Measurements from ENCODE around the gene PEX5L.

The PEX5L gene

DNA sequence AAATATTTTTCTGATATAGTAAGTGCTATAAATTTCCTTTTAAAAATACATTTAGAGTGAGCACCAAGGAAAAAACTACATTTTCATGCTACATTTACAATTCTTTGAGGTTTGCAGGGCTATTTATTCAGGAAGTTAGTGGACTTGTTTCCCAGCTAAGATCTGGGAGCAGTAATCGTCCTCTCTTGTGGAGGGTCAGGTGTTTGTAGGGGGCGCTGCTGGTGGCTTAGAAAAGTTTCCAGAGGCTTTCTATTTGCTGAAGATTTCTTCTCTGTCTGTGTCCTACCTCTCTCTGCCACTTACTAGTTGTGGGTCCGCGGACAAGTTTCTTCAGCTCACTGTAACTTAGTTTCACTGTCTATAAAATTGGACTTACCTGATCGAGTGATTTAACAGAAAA lies 163.9 kb downstream of the PEX5L start:
- TF ChIP-seq, protein P1, sequence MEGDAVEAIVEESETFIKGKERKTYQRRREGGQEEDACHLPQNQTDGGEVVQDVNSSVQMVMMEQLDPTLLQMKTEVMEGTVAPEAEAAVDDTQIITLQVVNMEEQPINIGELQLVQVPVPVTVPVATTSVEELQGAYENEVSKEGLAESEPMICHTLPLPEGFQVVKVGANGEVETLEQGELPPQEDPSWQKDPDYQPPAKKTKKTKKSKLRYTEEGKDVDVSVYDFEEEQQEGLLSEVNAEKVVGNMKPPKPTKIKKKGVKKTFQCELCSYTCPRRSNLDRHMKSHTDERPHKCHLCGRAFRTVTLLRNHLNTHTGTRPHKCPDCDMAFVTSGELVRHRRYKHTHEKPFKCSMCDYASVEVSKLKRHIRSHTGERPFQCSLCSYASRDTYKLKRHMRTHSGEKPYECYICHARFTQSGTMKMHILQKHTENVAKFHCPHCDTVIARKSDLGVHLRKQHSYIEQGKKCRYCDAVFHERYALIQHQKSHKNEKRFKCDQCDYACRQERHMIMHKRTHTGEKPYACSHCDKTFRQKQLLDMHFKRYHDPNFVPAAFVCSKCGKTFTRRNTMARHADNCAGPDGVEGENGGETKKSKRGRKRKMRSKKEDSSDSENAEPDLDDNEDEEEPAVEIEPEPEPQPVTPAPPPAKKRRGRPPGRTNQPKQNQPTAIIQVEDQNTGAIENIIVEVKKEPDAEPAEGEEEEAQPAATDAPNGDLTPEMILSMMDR (IDR thresholded peaks at IDR 0.05; ENCODE audit: low read length, missing control alignments), result no peak
- DNase-seq (ENCODE audit: low read depth), result no peak
- H3K4me3 ChIP-seq (replicated peaks; ENCODE audit: low read depth, low read length), result no peak overlapping the region

DNA sequence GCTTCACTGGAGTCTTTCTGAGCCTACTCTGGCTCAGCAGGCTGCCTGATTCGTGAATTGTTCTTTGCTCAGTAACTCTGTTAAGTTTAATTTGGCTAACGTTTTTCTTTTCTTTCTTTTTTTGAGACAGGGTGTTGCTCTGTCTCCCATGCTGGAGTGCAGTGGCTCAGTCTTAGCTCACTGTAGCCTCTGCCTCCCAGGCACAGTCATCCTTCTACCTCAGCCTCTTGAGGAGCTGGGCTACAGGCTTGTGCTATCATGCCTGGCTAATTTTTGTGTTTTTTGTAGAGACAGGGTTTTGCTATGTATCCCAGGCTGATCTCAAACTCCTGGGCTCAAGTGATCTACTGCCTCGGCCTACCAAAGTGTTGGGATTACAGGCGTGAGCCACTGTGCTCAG lies 165.0 kb downstream of the PEX5L start:
- DNase-seq (ENCODE audit: low read depth), result no peak
- no peak overlapping the region for H3K4me3 ChIP-seq (replicated peaks; ENCODE audit: low read depth, low read length)
- TF ChIP-seq, protein P1 (IDR thresholded peaks at IDR 0.05; ENCODE audit: low read length, missing control alignments), result no peak

DNA sequence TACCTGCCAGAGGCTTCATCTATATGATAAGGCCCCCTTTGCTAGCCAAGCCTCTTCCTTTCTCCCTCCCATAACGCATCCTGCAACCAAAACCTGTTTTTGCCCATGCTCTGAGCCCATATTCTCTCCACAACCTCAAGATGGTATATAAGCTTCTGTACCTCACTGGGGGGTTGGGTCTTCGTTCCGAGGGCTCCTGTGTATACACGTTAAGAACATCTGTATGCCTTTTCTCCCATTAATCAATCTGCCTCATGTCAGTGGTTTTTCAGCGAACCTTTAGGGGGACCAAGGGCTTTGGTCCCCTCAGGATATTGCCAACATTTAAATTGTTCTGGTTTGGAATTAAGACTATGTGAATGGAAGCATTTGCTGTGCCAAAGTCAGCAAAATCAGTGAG lies 168.0 kb downstream of the PEX5L start:
- no peak for DNase-seq (ENCODE audit: low read depth)
- TF ChIP-seq, protein P1 (IDR thresholded peaks at IDR 0.05; ENCODE audit: low read length, missing control alignments), result no peak
- no peak overlapping the region for H3K4me3 ChIP-seq (replicated peaks; ENCODE audit: low read depth, low read length)

DNA sequence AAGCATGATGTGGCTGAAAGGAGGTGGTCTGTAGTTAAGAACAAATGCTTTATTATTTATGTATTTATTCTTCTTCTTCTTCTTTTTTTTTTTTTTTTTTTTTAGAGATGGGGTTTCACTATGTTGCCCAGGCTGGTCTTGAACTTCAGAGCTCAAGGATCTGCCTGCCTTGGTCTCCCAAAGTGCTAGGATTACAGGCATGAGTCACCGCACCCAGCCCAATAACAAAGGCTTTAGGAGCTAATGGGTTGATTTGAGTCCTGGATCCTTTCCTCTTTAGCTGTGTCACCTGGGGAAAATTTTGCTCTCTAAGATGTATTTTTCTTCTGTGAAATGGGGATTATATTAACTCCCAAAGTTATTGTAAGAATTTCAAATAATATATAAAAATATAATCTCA lies 168.8 kb downstream of the PEX5L start:
- TF ChIP-seq, protein P1 (IDR thresholded peaks at IDR 0.05; ENCODE audit: low read length, missing control alignments), result no peak
- no peak for DNase-seq (ENCODE audit: low read depth)
- no peak overlapping the region for H3K4me3 ChIP-seq (replicated peaks; ENCODE audit: low read depth, low read length)

DNA sequence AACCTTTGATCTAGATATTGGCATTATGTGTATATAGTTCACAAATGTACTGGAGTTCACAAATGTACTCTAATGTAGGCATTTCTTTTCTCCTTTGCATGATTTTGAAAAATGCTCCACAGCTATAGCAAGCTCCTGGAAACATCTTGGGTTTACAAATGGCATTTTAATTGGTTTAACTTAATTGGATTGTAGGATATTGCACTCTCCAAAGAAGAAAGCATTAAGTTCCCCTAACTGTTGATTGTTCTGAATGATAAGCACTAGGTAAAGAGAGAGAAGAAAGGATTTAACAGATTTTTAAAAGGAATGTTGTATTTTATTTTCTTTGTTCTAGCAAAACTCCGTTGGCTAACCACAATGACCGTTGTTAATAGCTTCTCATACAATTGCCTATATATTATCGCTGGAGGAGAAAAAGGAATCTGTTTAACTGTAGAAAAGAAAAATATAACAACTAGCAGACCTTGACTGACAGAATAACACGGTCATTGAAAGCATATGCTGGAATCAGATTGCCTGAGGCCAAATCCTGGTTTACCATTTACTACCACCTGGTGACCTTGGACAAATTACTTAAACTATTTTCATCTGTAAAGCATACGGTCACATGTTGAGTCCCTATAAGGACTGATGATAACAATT lies 170.8 kb downstream of the PEX5L start:
- no peak overlapping the region for H3K4me3 ChIP-seq (replicated peaks; ENCODE audit: low read depth, low read length)
- TF ChIP-seq, protein P1 (IDR thresholded peaks at IDR 0.05; ENCODE audit: low read length, missing control alignments), result no peak
- DNase-seq (ENCODE audit: low read depth), result no peak

DNA sequence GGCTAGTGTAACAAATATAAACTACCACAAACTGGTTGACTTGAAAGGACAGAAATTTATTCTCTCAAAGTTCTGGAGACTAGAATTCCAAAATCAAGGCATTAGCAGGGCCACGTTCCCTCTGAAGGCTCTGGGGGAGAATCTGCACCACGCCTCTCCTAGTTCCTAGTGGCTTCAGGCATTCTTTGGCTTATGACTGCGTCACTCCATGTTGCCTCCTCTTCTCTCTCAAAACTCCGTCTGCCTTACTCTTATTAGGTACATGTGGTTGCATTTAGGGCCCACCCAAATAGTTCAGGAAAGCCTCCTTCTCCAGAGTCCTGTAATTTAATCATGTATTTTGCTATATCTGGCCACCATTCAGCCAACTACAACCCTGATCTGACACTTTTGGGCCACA lies 174.8 kb downstream of the PEX5L start:
- no peak overlapping the region for H3K4me3 ChIP-seq (replicated peaks; ENCODE audit: low read depth, low read length)
- TF ChIP-seq, protein P1 (IDR thresholded peaks at IDR 0.05; ENCODE audit: low read length, missing control alignments), result no peak
- DNase-seq (ENCODE audit: low read depth), result no peak

DNA sequence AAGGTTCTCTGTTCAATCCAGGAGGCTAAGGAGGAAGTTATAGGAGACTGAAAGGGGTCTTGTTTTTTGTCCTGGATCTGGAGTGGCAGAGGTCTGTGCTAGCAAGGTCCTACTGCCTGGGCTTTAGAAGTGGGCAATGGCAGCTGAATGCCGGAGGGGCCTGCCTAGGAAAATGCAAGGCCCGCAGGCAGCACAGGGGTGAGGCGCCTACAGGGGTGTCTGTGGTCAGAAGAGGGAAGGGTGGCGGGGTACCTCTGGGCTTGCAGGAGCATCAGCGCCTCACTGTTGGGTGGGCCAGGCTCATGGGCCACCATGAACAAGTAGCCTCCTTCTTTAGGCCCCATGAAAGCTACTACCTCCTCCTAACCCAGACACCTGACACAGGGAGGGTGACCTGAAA lies 175.4 kb downstream of the PEX5L start:
- TF ChIP-seq, protein P1 (IDR thresholded peaks at IDR 0.05; ENCODE audit: low read length, missing control alignments), result no peak

More for the DNA sequence above, 175.4 kb downstream of the PEX5L start:
- H3K4me3 ChIP-seq (replicated peaks; ENCODE audit: low read depth, low read length), result no peak overlapping the region
- DNase-seq (ENCODE audit: low read depth), result no peak
